IMR-90 (cell line): Measurements from ENCODE around the gene DUS1L. TPM values are rescaled to one million over a fixed set of nuclear protein-coding genes. Genes with fewer than 3 reads are reported as not detected.

Experiments used
- ATAC-seq: fragments of 200-7000 bp; cut with Tn5 transposase; 2 replicates; pipeline ENCODE4 v1.9.1; 2020; ENCODE audit warnings: low read depth, mild to moderate bottlenecking, moderate library complexity
- BruUV-seq: library from RNA; stranded (reverse); fragments of 400-500 nt; replicated peaks from 2 replicates; lab custom pipeline; 2021; lab: Mats Ljungman, UMichigan
- CTCF ChIA-PET: fragments of 300-600 bp; formaldehyde crosslinking; extraction: SDS; loops from one replicate; lab custom pipeline; 2021; ENCODE audit warnings: antibody characterized with exemption; lab: Yijun Ruan, JAX
- POLR2A ChIA-PET: fragments of 300-600 bp; sonication (Branson Sonifier 250); formaldehyde crosslinking; loops from one replicate; lab custom pipeline; 2022; ENCODE audit warnings: antibody characterized with exemption; ENCODE audit not compliant: unreplicated experiment; lab: Charles Lee
- DNase-seq: peaks from one replicate; pipeline ENCODE4 v3.0.0; 2013
- H2AFZ ChIP-seq: replicated peaks from 2 replicates; pipeline ENCODE3; 2013; ENCODE audit warnings: low read length, mild to moderate bottlenecking; ENCODE audit not compliant: poor library complexity
- H2AK5ac ChIP-seq: 2 replicates; pipeline ENCODE4 v1.6.1; 2013; ENCODE audit warnings: low read depth, low read length, inconsistent platforms
- H2AK9ac ChIP-seq: replicated peaks from 2 replicates; pipeline ENCODE3; 2013; ENCODE audit warnings: mild to moderate bottlenecking, low read depth, low read length, moderate library complexity; ENCODE audit not compliant: poor library complexity
- H2BK120ac ChIP-seq: 2 replicates; pipeline ENCODE4 v1.6.1; 2013; ENCODE audit warnings: low read depth, low read length, inconsistent platforms
- H2BK15ac ChIP-seq: 3 replicates; pipeline ENCODE4 v1.6.1; 2013; ENCODE audit warnings: low read depth, low read length, inconsistent platforms
- H2BK20ac ChIP-seq: 2 replicates; pipeline ENCODE4 v1.6.1; 2013; ENCODE audit warnings: low read depth, mild to moderate bottlenecking, inconsistent platforms, low read length, moderate library complexity
- H2BK5ac ChIP-seq: 2 replicates; pipeline ENCODE4 v1.6.1; 2013; ENCODE audit warnings: mild to moderate bottlenecking, low read depth, low read length, inconsistent platforms; ENCODE audit not compliant: poor library complexity, severe bottlenecking
- H3K14ac ChIP-seq: replicated peaks from 2 replicates; pipeline ENCODE4 v1.6.1; 2013; ENCODE audit warnings: low read depth, low read length, inconsistent platforms
- H3K18ac ChIP-seq: 2 replicates; pipeline ENCODE4 v1.6.1; 2013; ENCODE audit warnings: low read depth, low read length, control low read depth
- H3K23ac ChIP-seq: 2 replicates; pipeline ENCODE4 v1.6.1; 2013; ENCODE audit warnings: low read depth, low read length, inconsistent platforms
- H3K27ac ChIP-seq: 2 replicates; pipeline ENCODE4 v1.5.1; 2013; ENCODE audit warnings: mild to moderate bottlenecking, control low read depth, low read length; ENCODE audit not compliant: insufficient read depth
- H3K27me3 ChIP-seq: 2 replicates; pipeline ENCODE4 v1.6.1; 2013; ENCODE audit warnings: low read length; ENCODE audit not compliant: control insufficient read depth, insufficient read depth
- H3K36me3 ChIP-seq: 2 replicates; pipeline ENCODE4 v1.6.1; 2013; ENCODE audit warnings: low read length, mixed read lengths; ENCODE audit not compliant: control insufficient read depth, insufficient read depth
- H3K4ac ChIP-seq: 2 replicates; pipeline ENCODE4 v1.6.1; 2013; ENCODE audit warnings: low read depth, low read length, inconsistent platforms
- H3K4me1 ChIP-seq: 2 replicates; pipeline ENCODE4 v1.6.1; 2013; ENCODE audit warnings: low read length, mixed read lengths; ENCODE audit not compliant: control insufficient read depth, insufficient read depth
- H3K4me2 ChIP-seq: 2 replicates; pipeline ENCODE4 v1.6.1; 2013; ENCODE audit warnings: low read depth, mild to moderate bottlenecking, control low read depth, low read length, moderate library complexity
- H3K4me3 ChIP-seq: 2 replicates; pipeline ENCODE4 v1.5.1; 2013; ENCODE audit warnings: low read depth, mild to moderate bottlenecking, control low read depth, low read length, moderate library complexity; ENCODE audit not compliant: insufficient read depth
- H3K56ac ChIP-seq: 2 replicates; pipeline ENCODE4 v1.6.1; 2013; ENCODE audit warnings: low read length, inconsistent platforms; ENCODE audit not compliant: insufficient read depth; ENCODE audit errors: extremely low read depth
- H3K79me1 ChIP-seq, 2 experiments: 2 replicates each; pipeline ENCODE4 v1.6.1; 2013; ENCODE audit warnings: low read length in 2 of 2, inconsistent platforms in 1 of 2, low read depth in 1 of 2
- H3K9ac ChIP-seq: 2 replicates; pipeline ENCODE4 v1.6.1; 2013; ENCODE audit warnings: low read depth, low read length, control low read depth
- H3K9me1 ChIP-seq: 2 replicates; pipeline ENCODE4 v1.6.1; 2013; ENCODE audit warnings: low read length, inconsistent platforms; ENCODE audit not compliant: insufficient read depth
- H3K9me3 ChIP-seq: 2 replicates; pipeline ENCODE4 v1.6.1; 2013; ENCODE audit warnings: low read length; ENCODE audit not compliant: control insufficient read depth, insufficient read depth
- H4K20me1 ChIP-seq: 2 replicates; pipeline ENCODE4 v1.6.1; 2013; ENCODE audit warnings: low read length, inconsistent platforms; ENCODE audit not compliant: insufficient read depth
- H4K5ac ChIP-seq: 2 replicates; pipeline ENCODE4 v1.6.1; 2013; ENCODE audit warnings: mild to moderate bottlenecking, low read depth, low read length, control low read depth
- H4K8ac ChIP-seq, 2 experiments: 2 replicates each; pipeline ENCODE4 v1.6.1; 2013; ENCODE audit warnings: low read depth in 2 of 2, low read length in 2 of 2, control low read depth in 1 of 2, inconsistent platforms in 1 of 2
- H4K91ac ChIP-seq: 2 replicates; pipeline ENCODE4 v1.6.1; 2013; ENCODE audit warnings: low read depth, low read length, inconsistent platforms; ENCODE audit not compliant: insufficient read depth
- USF2 ChIP-seq: fragments of 150-350 bp; IDR thresholded peaks from 2 replicates; pipeline ENCODE4 v1.6.1; 2017; ENCODE audit warnings: mild to moderate bottlenecking, antibody characterized with exemption, low read length, low read depth
- WGBS, 2 experiments: methylation state at CpG; one replicate each; pipeline versions ENCODE4 v1.1.5 to v1.1.7; 2013; ENCODE audit warnings: missing lambda C conversion rate in 2 of 2; ENCODE audit not compliant: insufficient read length in 1 of 2; ENCODE audit errors: extremely low coverage in 2 of 2; 5-methylcytosine and 5-hydroxymethylcytosine counted together
- dilution Hi-C: fragments of 300-500 bp; cut with HindIII; formaldehyde crosslinking; loops from one replicate; pipeline ENCODE4 v1.14.3; 2018; ENCODE audit warnings: low sequenced_read_pairs; ENCODE audit not compliant: unreplicated experiment
- in situ Hi-C: fragments of 300-500 bp; cut with MboI; formaldehyde crosslinking; loops from 3 replicates; pipeline ENCODE4 v1.14.3; 2019; ENCODE audit warnings: low sequenced_read_pairs, inconsistent platforms, mixed read lengths
- intact Hi-C: fragments of 100-400 bp; cut with micrococcal nuclease; formaldehyde crosslinking; loops from 2 replicates; pipeline ENCODE4 v1.10.0; 2022
- polyA plus RNA-seq, 3 experiments: library from polyadenylated mRNA; depleted of rRNA; stranded (reverse); fragments of >200 nt; gene quantifications; 2 replicates each; pipeline ENCODE4 v1.2.3, GENCODE V29; 2012; ENCODE audit warnings: low replicate concordance in 1 of 3
- total RNA-seq: library from RNA; depleted of rRNA; stranded (reverse); fragments of >200 nt; gene quantifications from 2 replicates; pipeline ENCODE4 v1.2.3, GENCODE V29; 2012

DUS1L gene
- total and polyA plus RNA-seq, 2 of the 4 experiments (the other 2 are of a cell fraction): 29.0 to 76.9 TPM

GRCh38 chr17:82094931-82095776 is 29.6 kb upstream of the DUS1L start:
- Histone ChIP-seq H3K36me3 (peaks cover 49% of the 10 kb centered on the region), H3K4me1 (peaks cover 13% of the 10 kb centered on the region), H3K4me3 (no peak overlapping the region), H2BK5ac (no peak overlapping the region), H3K9me3 (no peaks in the 10 kb centered on the region), H2AK5ac (no peak overlapping the region), H2BK15ac (no peak overlapping the region), H3K4ac (no peak overlapping the region), H3K9ac (no peak overlapping the region), H4K5ac (no peak overlapping the region), H3K27ac (no peak overlapping the region), H3K23ac (no peak overlapping the region), H2BK20ac (no peak overlapping the region), H3K18ac (no peak overlapping the region), H4K20me1 (peaks cover 31% of the 10 kb centered on the region), H3K14ac (no peak overlapping the region), H3K79me1 (peaks cover 0 to 50% of the 10 kb centered on the region in 2 experiments), H4K8ac (no peak overlapping the region), H2BK120ac (no peak overlapping the region), H3K4me2 (no peak overlapping the region), H3K9me1 (no peaks in the 10 kb centered on the region; the same call in 1 of the 2 replicates), H2AK9ac (no peak overlapping the region), H3K27me3 (no peaks in the 10 kb centered on the region), H3K56ac (no peak overlapping the region), H2AFZ (no peak overlapping the region), H4K91ac (no peak overlapping the region)
- ChIA-PET POLR2A (no interaction called here), CTCF (no interaction called here)
- WGBS, 2 experiments: 98% methylated on average over 21 of the region's 37 CpGs; no CpG with 5 or more reads in 1 of the 2 experiments
- BruUV-seq: no TSS peak
- ATAC-seq (no peak), DNase-seq (no peak)
- no peak for TF ChIP-seq USF2
- in situ Hi-C loops (no loop called here), intact Hi-C loops (no loop called here), dilution Hi-C loops (no loop called here)
